ENCODE results near the gene MSRB1.

GRCh38 chr16:1950559-1950958, 7.6 kb upstream of the MSRB1 start:
- TF ChIP-seq POLR2AphosphoS5 (IDR thresholded peaks at IDR 0.05) (no peak), CTCF (IDR thresholded peaks at IDR 0.05) (no peak)

Data from stomach (tissue), 4 donors.